Tibial nerve (tissue), 4 donors: ENCODE measurements around the gene GPC5. TPM values are rescaled to one million over a fixed set of nuclear protein-coding genes. Genes with fewer than 3 reads are reported as not detected.

Experiments used
- DNase-seq, 2 donors: peaks; one replicate each; pipeline ENCODE4 v3.0.0-alpha.2; 2019; ENCODE audit warnings: low spot score in 2 of 2
- H3K27ac ChIP-seq, 4 donors: fragments of 200-600 bp; sonication (generic) in 3 of 4; one replicate each; pipeline ENCODE4 v1.5.1; 2017 to 2019; ENCODE audit warnings: mild to moderate bottlenecking in 1 of 4
- H3K27me3 ChIP-seq, 2 donors: fragments of 200-600 bp; sonication (generic) in 1 of 2; one replicate each; pipeline versions ENCODE4 v1.5.1 to v1.6.0; 2017 to 2019
- H3K36me3 ChIP-seq, 3 donors: fragments of 200-600 bp; sonication (generic); one replicate each; pipeline ENCODE4 v1.5.1; 2018 to 2019
- H3K4me1 ChIP-seq, 4 donors: fragments of 200-600 bp; sonication (generic) in 3 of 4; one replicate each; pipeline ENCODE4 v1.5.1; 2017 to 2019
- H3K4me3 ChIP-seq, 4 donors: fragments of 200-600 bp; sonication (generic) in 3 of 4; one replicate each; pipeline ENCODE4 v1.5.1; 2017 to 2019; ENCODE audit warnings: mild to moderate bottlenecking in 1 of 4, moderate library complexity in 1 of 4
- H3K9me3 ChIP-seq, 4 donors: fragments of 200-600 bp; sonication (generic) in 3 of 4; one replicate each; pipeline ENCODE4 v1.5.1; 2017 to 2019
- EP300 ChIP-seq, 2 donors: sonication (generic); formaldehyde crosslinking; IDR thresholded peaks; one replicate each; pipeline ENCODE4 v1.6.1; 2017; ENCODE audit warnings: antibody characterized with exemption in 2 of 2, mild to moderate bottlenecking in 1 of 2
- POLR2A ChIP-seq, 2 donors: fragments of 450-650 bp; IDR thresholded peaks; one replicate each; pipeline ENCODE4 v1.6.1; 2017; ENCODE audit warnings: antibody characterized with exemption in 2 of 2, mild to moderate bottlenecking in 2 of 2, moderate library complexity in 2 of 2
- WGBS, 2 donors: methylation state at CpG; one replicate each; pipeline ENCODE4 v1.1.5; 2018; 5-methylcytosine and 5-hydroxymethylcytosine counted together
- total RNA-seq, 4 donors: library from RNA; depleted of rRNA; stranded (reverse); fragments of >200 nt; gene quantifications; one replicate each; pipeline ENCODE4 v1.1.0, GENCODE V29; 2016
- TF ChIP-seq, protein P1 (sequence below), 5 experiments: fragments of 200-600 bp in 3 of 5; fragments of 450-650 bp in 2 of 5; sonication (generic) in 3 of 5; IDR thresholded peaks; one replicate each; pipeline ENCODE4 v1.5.1; 2016 to 2019; ENCODE audit warnings: antibody characterized with exemption in 5 of 5, mild to moderate bottlenecking in 3 of 5, moderate library complexity in 2 of 5

The GPC5 gene
- total RNA-seq, 4 donors from 2014 or later = 3.7 to 5.7 (median 4.2) TPM; not detected in 1

DNA sequence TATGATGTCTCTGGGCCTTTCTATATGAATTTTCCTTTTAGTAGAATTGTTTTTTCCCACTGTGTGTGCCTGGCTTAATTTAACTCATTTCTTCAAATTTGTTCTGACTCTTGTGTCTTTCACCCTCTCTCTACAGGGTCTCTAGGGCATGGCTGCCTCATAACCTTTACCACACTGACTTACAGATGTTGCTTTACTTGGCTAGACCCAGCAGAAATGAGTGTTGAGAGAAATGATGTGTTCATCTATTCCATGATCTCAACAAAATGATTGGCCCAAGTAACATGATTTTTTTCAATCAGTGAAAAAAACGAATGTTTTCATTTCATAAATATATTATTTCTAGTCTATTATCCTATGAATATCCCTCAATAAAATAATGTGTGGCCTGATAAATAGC, 195.0 kb downstream of the GPC5 start:
- peaks cover 0 to 12% (median 0%) of the 10 kb centered on the region in 4 donors for H3K9me3 ChIP-seq
- TF ChIP-seq, protein P1, sequence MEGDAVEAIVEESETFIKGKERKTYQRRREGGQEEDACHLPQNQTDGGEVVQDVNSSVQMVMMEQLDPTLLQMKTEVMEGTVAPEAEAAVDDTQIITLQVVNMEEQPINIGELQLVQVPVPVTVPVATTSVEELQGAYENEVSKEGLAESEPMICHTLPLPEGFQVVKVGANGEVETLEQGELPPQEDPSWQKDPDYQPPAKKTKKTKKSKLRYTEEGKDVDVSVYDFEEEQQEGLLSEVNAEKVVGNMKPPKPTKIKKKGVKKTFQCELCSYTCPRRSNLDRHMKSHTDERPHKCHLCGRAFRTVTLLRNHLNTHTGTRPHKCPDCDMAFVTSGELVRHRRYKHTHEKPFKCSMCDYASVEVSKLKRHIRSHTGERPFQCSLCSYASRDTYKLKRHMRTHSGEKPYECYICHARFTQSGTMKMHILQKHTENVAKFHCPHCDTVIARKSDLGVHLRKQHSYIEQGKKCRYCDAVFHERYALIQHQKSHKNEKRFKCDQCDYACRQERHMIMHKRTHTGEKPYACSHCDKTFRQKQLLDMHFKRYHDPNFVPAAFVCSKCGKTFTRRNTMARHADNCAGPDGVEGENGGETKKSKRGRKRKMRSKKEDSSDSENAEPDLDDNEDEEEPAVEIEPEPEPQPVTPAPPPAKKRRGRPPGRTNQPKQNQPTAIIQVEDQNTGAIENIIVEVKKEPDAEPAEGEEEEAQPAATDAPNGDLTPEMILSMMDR (IDR thresholded peaks at IDR 0.05) = no peak
- no peak for TF ChIP-seq EP300 (IDR thresholded peaks at IDR 0.05)
- no peak for TF ChIP-seq POLR2A (IDR thresholded peaks at IDR 0.05)
- no peaks in the 10 kb centered on the region for H3K27me3 ChIP-seq
- no peak overlapping the region for H3K27ac ChIP-seq
- 33 to 50% methylated on average over 1 of the region's 1 CpG for WGBS, 2 donors
- no peaks in the 10 kb centered on the region for H3K4me1 ChIP-seq
- H3K4me3 ChIP-seq = no peak overlapping the region
- DNase-seq = no peak
- no peaks in the 10 kb centered on the region for H3K36me3 ChIP-seq

DNA sequence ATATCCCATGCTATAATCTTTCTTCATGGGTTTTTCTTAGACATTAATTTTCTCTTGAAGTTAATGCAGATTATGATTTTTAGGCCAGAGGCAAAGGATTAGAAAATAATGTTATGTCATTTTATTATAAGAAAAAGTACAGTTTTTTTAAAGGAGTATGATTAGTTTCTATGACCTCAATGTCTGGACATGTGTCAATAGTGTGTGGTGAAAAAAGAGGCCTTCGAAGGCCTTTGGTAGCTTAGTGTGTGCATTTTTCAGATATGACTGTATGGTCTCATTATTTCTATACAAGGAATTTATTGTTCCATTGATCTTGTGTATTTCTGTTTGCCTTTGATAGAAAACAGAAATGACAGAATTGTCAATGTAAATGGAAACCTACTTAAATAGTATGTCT, 195.6 kb downstream of the GPC5 start:
- H3K27me3 ChIP-seq = no peaks in the 10 kb centered on the region
- no peak overlapping the region for H3K27ac ChIP-seq
- WGBS, 2 donors = 31 to 32% methylated on average over 1 of the region's 1 CpG
- H3K9me3 ChIP-seq = peaks cover 0 to 12% (median 0%) of the 10 kb centered on the region in 4 donors
- DNase-seq = no peak
- no peaks in the 10 kb centered on the region for H3K36me3 ChIP-seq
- H3K4me1 ChIP-seq = no peaks in the 10 kb centered on the region
- H3K4me3 ChIP-seq = no peak overlapping the region
- no peak for TF ChIP-seq POLR2A (IDR thresholded peaks at IDR 0.05)
- no peak for TF ChIP-seq EP300 (IDR thresholded peaks at IDR 0.05)
- TF ChIP-seq, protein P1 (IDR thresholded peaks at IDR 0.05) = no peak

DNA sequence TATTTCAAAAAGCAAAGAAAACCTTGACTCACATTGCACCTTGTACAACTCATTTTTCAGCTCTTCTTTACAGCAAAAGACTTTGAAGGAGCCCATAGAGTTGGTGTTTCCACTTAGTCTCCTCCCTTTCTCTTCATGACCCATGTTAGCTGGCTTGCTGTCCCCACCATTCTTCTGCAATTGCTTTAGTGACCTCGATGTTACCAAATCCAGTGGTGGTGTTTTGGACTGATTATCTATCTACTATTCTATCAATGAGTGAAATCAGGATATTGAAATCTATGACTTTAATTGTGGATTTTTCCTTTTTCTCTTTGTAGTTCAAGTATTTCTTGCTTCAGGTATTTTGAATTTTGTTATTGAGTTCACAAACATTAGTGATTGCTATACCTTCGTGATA, 197.3 kb downstream of the GPC5 start:
- H3K27me3 ChIP-seq = no peaks in the 10 kb centered on the region
- no peaks in the 10 kb centered on the region for H3K36me3 ChIP-seq
- 81 to 89% methylated on average over 2 of the region's 2 CpGs for WGBS, 2 donors
- DNase-seq = no peak
- no peak overlapping the region for H3K4me3 ChIP-seq
- no peak for TF ChIP-seq POLR2A (IDR thresholded peaks at IDR 0.05)
- TF ChIP-seq, protein P1 (IDR thresholded peaks at IDR 0.05) = no peak
- no peak overlapping the region for H3K27ac ChIP-seq
- peaks cover 0 to 12% (median 0%) of the 10 kb centered on the region in 4 donors for H3K9me3 ChIP-seq
- no peaks in the 10 kb centered on the region for H3K4me1 ChIP-seq

DNA sequence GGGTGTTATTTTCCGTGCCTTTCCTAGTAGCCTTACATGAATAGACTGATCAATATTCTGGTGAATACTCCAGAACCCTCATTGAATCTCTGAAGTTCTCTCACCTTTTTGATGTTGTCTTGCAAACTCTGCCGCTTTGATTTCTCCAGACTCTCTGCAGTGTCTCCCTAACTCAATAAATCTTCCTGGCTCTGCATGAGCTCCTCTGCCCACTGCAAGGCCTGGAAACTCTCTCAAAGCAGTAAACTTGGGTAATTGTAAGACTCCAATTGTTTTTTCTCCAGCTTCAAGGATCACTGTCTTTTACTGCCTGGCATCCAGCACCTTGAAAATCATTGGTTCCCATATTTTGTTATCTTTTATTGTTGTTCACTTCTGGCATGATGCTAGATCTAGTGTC, 198.4 kb downstream of the GPC5 start:
- H3K9me3 ChIP-seq = peaks cover 0 to 10% (median 0%) of the 10 kb centered on the region in 4 donors
- H3K36me3 ChIP-seq = no peaks in the 10 kb centered on the region
- WGBS, 2 donors = 79 to 88% methylated on average over 2 of the region's 2 CpGs
- no peaks in the 10 kb centered on the region for H3K4me1 ChIP-seq
- no peak for DNase-seq
- TF ChIP-seq, protein P1 (IDR thresholded peaks at IDR 0.05) = no peak
- no peak for TF ChIP-seq POLR2A (IDR thresholded peaks at IDR 0.05)
- TF ChIP-seq EP300 (IDR thresholded peaks at IDR 0.05) = no peak
- no peak overlapping the region for H3K27ac ChIP-seq
- H3K27me3 ChIP-seq = no peaks in the 10 kb centered on the region
- H3K4me3 ChIP-seq = no peak overlapping the region

DNA sequence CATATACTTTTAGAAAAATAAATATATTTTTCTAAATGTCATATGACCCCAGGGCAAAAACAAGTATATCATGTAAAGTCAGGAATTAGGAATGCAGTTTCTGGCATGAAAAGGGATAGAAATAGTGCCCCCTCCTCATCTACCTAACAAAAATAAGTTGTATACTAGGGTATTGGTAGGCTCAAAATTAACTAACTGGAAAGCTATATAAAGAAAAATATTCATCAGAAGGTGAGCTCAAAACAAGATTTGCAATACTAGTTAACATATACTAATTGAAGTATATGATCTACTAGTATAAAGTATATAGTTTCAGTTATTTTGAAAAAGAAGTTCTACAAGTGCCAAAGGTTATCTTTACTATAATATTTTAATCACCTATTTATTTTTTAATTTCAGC, 200.2 kb downstream of the GPC5 start:
- Histone ChIP-seq H3K9me3 (no peaks in the 10 kb centered on the region), H3K4me3 (no peak overlapping the region), H3K36me3 (no peaks in the 10 kb centered on the region), H3K4me1 (no peaks in the 10 kb centered on the region), H3K27ac (no peak overlapping the region), H3K27me3 (no peaks in the 10 kb centered on the region)
- DNase-seq = no peak
- TF ChIP-seq, protein P1 (IDR thresholded peaks at IDR 0.05) = no peak
- no peak for TF ChIP-seq POLR2A (IDR thresholded peaks at IDR 0.05)
- TF ChIP-seq EP300 (IDR thresholded peaks at IDR 0.05) = no peak
